Measurements from ENCODE around the gene AGPAT2. TPM values are rescaled to one million over a fixed set of nuclear protein-coding genes. Genes with fewer than 3 reads are reported as not detected.
A peak's percentile ranks its signal among the peaks of the same experiment; 100 is the strongest.

The AGPAT2 gene
- total and polyA plus RNA-seq, 7 experiments from 2014 or later, result 2.3 to 20.6 (median 12.0) TPM

DNA sequence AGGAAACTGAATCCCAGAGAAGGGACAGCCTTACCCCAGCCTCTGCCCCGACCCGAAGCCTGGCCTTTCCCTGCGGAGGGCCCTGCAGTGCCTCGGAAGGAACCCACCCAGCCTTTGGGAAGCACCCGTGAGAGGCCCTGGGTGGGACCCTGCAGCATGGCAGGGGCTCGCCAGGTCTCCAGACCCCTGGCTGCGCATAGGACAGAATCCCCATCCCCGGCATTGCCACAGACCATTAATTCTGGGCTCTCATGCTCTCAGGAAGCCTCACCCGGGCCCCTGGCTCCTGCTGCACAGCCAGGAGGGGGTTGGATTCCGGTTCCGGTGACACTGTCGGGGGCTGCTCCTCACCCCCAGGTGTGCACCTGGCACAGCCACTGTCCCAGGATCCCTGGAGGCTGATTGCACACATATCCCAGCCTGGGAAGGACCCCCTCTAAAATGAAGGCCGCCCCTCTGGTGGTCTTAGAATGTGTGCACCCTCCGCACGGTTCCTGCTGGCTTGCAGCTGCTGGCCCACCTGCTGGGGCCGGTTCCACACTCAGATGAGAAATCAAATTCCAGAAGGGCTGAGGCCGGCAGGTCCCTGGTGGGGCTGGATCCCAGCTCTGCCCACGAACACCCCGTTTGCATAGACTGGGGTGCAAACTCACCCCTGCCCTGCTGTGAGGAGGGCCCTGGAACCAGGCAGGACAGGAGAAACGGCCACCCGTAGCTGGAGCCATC lies 19.9 kb downstream of the AGPAT2 start:
- ATAC-seq (no peak), DNase-seq (no peak)
- Mint-ChIP-seq H3K36me3 (no peaks in the 10 kb centered on the region), H3K4me3 (peak overlapping the region in 1 of 10 donors; percentile 73), H3K27me3 (peaks cover 0 to 14% (median 8%) of the 10 kb centered on the region in 5 donors), H3K9me3 (no peaks in the 10 kb centered on the region), H3K4me1 (peaks cover 0 to 6% (median 0%) of the 10 kb centered on the region in 7 donors), H3K27ac (no peak overlapping the region)
- H3K27me3 ChIP-seq (ENCODE audit: control insufficient read depth in 2 of 2, insufficient read depth in 2 of 2, low read length in 2 of 2), result peaks cover 5% of the 10 kb centered on the region in 2 donors
- no peaks in the 10 kb centered on the region for H3K36me3 ChIP-seq (ENCODE audit: control insufficient read depth in 2 of 3, insufficient read depth in 3 of 3, low read length in 3 of 3)
- ChIA-PET CTCF (no interaction called here), POLR2A (no interaction called here)
- no peaks in the 10 kb centered on the region for H3K9me3 ChIP-seq (ENCODE audit: control insufficient read depth in 2 of 3, low read length in 3 of 3)
- H3K4me3 ChIP-seq (ENCODE audit: low read length), result no peak overlapping the region
- H3K4me1 ChIP-seq (ENCODE audit: control insufficient read depth in 2 of 2, insufficient read depth in 2 of 2, low read length in 2 of 2), result peaks cover 0 to 4% of the 10 kb centered on the region in 2 donors
- no peak overlapping the region for H3K27ac ChIP-seq (ENCODE audit: low read depth, low read length)
- intact Hi-C loops (cut with micrococcal nuclease), result no loop called here

DNA sequence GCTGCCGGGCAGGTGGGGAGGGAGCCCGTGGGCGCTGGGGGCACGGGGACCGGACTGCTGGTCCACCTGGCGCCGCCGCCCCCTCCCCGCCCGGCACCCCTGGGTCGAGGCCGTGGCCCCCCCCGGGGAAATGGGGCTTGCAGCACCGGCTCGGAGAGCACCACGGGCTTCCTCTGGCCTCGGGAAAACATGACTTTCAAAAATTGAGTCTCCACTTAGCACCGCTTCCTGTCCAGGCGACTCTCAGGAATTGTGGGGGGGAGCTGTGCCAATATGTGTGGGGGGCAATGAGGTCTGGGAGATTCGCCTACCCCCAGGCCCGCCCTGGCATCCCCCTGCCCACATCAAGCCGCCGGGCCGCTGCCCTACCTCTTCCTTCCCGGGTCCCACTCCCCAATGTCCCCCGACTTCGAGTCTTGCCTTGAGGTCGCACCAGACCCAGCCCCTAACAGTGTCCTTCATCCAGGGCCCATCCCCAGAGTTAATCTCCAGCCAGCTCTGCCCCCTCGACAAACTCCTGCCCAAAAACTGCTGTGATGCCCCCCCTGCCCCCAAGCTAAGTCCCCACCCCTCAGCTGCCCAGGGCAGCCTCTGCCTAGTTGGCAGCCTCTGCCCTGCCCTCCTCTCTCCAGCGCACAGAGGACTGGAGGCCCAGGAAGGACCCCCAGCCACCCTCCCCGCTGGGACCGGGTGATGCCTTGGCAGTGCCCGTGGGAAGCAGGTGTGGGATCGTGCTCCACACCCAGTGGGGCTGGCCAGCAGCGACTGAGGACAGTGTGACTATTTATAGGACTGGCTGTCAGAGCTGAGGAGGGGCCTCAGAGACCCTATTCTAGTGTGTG lies 20.7 kb downstream of the AGPAT2 start:
- no peak for DNase-seq
- no peak overlapping the region for H3K27ac ChIP-seq (ENCODE audit: low read depth, low read length)
- peaks cover 5% of the 10 kb centered on the region in 2 donors for H3K27me3 ChIP-seq (ENCODE audit: control insufficient read depth in 2 of 2, insufficient read depth in 2 of 2, low read length in 2 of 2)
- ATAC-seq, result no peak
- Mint-ChIP-seq H3K36me3 (no peaks in the 10 kb centered on the region), H3K27me3 (peaks cover 0 to 14% (median 8%) of the 10 kb centered on the region in 5 donors), H3K4me1 (peaks cover 0 to 6% (median 0%) of the 10 kb centered on the region in 7 donors), H3K9me3 (no peaks in the 10 kb centered on the region), H3K27ac (no peak overlapping the region), H3K4me3 (peak overlapping the region in 8 of 10 donors; percentile 30 to 73 (median 54))
- ChIA-PET CTCF (no interaction called here), POLR2A (no interaction called here)
- H3K36me3 ChIP-seq (ENCODE audit: control insufficient read depth in 2 of 3, insufficient read depth in 3 of 3, low read length in 3 of 3), result no peaks in the 10 kb centered on the region
- peaks cover 0 to 4% of the 10 kb centered on the region in 2 donors for H3K4me1 ChIP-seq (ENCODE audit: control insufficient read depth in 2 of 2, insufficient read depth in 2 of 2, low read length in 2 of 2)
- H3K9me3 ChIP-seq (ENCODE audit: control insufficient read depth in 2 of 3, low read length in 3 of 3), result no peaks in the 10 kb centered on the region
- intact Hi-C loops (cut with micrococcal nuclease), result no loop called here
- no peak overlapping the region for H3K4me3 ChIP-seq (ENCODE audit: low read length)

DNA sequence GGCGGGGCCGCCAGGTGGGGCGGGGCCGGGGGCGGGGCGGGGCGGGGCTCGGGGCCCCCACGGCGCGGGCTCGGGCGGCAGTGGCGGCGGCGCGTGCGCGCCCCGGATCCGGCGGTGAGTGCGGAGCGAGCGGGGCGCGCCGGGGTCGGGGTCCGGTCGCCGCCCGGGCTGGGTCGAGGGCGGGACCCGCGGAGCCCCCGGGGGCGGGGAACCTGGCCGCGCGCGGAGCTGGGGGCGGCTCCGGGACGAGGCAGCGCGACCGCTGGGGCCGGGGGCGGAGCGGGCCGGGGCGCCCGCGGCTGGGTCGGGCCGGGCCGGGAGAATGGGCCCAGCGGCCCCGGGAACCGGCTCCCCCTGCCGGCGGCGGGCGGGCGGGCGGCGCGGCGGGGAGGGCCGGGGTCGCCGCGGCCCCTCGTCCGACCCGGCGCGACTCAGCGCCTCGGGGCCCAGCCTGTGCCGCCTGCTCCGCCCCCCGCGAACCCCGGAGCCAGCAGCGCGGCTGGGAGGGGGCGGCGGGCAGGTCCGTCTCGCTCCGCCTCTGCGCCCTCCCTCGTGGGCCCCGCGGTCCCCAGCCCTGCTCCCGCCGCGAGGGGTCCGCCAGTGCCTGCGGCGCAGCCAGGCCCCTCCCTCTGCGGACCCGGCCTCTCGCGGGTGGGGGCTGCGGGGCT lies 21.4 kb downstream of the AGPAT2 start:
- ATAC-seq (peak; percentile 63), DNase-seq (peak in 1 of 9 donors; percentile 58)
- Histone ChIP-seq H3K4me1 (ENCODE audit: control insufficient read depth in 2 of 2, insufficient read depth in 2 of 2, low read length in 2 of 2) (peaks cover 0 to 4% of the 10 kb centered on the region in 2 donors), H3K27ac (ENCODE audit: low read depth, low read length) (no peak overlapping the region), H3K9me3 (ENCODE audit: control insufficient read depth in 2 of 3, low read length in 3 of 3) (no peaks in the 10 kb centered on the region), H3K27me3 (ENCODE audit: control insufficient read depth in 2 of 2, insufficient read depth in 2 of 2, low read length in 2 of 2) (peaks cover 5% of the 10 kb centered on the region in 2 donors), H3K4me3 (ENCODE audit: low read length) (no peak overlapping the region), H3K36me3 (ENCODE audit: control insufficient read depth in 2 of 3, insufficient read depth in 3 of 3, low read length in 3 of 3) (no peaks in the 10 kb centered on the region)
- ChIA-PET POLR2A (no interaction called here), CTCF (no interaction called here)
- peaks cover 0 to 6% (median 0%) of the 10 kb centered on the region in 7 donors for H3K4me1 Mint-ChIP-seq
- H3K27me3 Mint-ChIP-seq, result peaks cover 0 to 14% (median 8%) of the 10 kb centered on the region in 5 donors
- intact Hi-C loops (cut with micrococcal nuclease), result no loop called here
- H3K27ac Mint-ChIP-seq, result no peak overlapping the region
- H3K4me3 Mint-ChIP-seq, result peak overlapping the region in 1 of 10 donors; percentile 73
- no peaks in the 10 kb centered on the region for H3K36me3 Mint-ChIP-seq
- no peaks in the 10 kb centered on the region for H3K9me3 Mint-ChIP-seq

DNA sequence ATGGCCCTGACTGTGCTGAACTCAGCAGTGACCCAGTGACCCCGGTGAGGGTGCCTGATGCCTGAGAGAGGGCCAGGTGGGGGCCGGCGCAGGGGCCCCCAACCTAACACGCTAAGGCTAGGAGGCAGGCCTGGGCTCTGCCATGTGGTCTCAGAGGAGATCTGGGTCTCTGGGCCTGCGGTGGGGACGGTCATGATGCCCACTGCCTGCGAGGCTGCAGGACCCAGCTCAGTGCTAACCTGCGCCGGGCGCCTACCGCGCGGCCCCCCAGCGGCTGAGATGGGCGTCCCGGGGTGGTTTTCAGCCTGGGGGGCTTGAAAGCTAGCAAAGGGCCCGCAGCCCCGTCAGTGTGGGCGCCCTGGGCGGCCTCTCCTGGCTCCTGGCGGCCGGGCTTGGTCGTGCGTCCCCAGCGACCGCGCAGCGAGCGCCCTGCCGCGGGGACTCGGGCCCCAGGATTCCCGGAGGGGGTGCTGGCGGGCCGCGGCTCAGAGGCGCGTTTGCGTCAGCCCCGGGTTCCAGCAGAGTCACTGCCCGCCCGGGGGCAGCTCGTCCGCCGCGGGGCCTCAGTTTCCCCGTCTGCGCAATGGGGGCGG lies 22.1 kb downstream of the AGPAT2 start:
- H3K27me3 ChIP-seq (ENCODE audit: control insufficient read depth in 2 of 2, insufficient read depth in 2 of 2, low read length in 2 of 2), result peaks cover 5% of the 10 kb centered on the region in 2 donors
- no peak for DNase-seq
- intact Hi-C loops (cut with micrococcal nuclease), result no loop called here

DNA sequence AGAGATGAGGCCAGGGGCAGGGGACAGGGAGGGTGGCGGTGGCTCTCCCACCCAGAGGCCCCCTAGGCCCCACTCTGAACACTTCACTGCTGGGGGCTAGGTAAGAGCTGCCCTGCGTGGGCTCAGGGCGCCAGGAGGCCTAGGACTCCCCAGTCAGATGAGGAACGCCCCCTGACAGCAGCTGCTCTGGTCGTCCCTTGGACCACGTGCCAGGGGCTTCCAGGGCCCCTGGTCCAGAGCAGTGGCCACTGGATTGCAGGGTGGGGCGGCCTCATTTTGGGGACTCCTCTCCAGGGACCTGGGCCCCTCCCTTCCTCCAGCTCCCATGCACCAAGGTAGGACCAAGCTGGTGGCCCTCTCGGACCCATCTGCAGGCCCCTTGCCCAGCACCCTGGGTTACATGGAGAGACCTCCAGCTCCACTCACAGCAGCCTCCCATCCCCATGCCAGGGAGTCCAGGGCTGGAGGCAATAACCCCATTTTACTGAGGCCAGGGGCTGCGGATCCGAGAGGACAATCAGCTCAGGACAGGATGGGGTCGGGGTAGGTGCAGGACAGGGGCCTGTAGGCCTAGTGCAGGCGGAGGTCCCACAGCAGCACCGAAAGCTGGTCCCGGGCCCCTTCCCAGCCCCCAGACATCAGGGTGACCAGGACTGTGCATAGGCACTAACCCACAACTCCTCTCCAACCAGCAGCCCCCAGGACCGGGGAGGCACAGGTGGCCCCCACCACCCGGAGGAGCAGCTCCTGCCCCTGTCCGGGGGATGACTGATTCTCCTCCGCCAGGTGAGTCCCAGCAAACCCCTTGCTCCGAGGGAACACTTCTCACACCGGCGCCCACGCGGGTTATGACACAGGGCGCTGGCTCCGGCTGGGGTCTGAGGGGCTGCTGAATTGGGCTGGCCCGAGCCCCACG lies 23.0 kb downstream of the AGPAT2 start:
- peaks cover 5% of the 10 kb centered on the region in 2 donors for H3K27me3 ChIP-seq (ENCODE audit: control insufficient read depth in 2 of 2, insufficient read depth in 2 of 2, low read length in 2 of 2)
- DNase-seq, result no peak
- Mint-ChIP-seq H3K27ac (no peak overlapping the region), H3K4me1 (peaks cover 0 to 6% (median 0%) of the 10 kb centered on the region in 7 donors), H3K4me3 (peak overlapping the region in 9 of 10 donors; percentile 32 to 83 (median 71)), H3K27me3 (peaks cover 0 to 19% (median 8%) of the 10 kb centered on the region in 5 donors), H3K9me3 (no peaks in the 10 kb centered on the region), H3K36me3 (no peaks in the 10 kb centered on the region)
- CTCF ChIA-PET, result interaction anchor here (0.6 kb wide), 1 partner anchor 1368 kb away, joined by 4 read pairs; no protein-coding TSS in a partner anchor
- intact Hi-C loops (cut with micrococcal nuclease), result no loop called here
- H3K4me3 ChIP-seq (ENCODE audit: low read length), result no peak overlapping the region
- H3K36me3 ChIP-seq (ENCODE audit: control insufficient read depth in 2 of 3, insufficient read depth in 3 of 3, low read length in 3 of 3), result no peaks in the 10 kb centered on the region
- POLR2A ChIA-PET, result no interaction called here
- no peaks in the 10 kb centered on the region for H3K9me3 ChIP-seq (ENCODE audit: control insufficient read depth in 2 of 3, low read length in 3 of 3)
- H3K27ac ChIP-seq (ENCODE audit: low read depth, low read length), result no peak overlapping the region
- H3K4me1 ChIP-seq (ENCODE audit: control insufficient read depth in 2 of 2, insufficient read depth in 2 of 2, low read length in 2 of 2), result peaks cover 3 to 4% of the 10 kb centered on the region in 2 donors
- no peak for ATAC-seq

More for the DNA sequence above, 22.1 kb downstream of the AGPAT2 start:
- Histone ChIP-seq H3K4me1 (ENCODE audit: control insufficient read depth in 2 of 2, insufficient read depth in 2 of 2, low read length in 2 of 2) (peaks cover 0 to 4% of the 10 kb centered on the region in 2 donors), H3K27ac (ENCODE audit: low read depth, low read length) (no peak overlapping the region), H3K9me3 (ENCODE audit: control insufficient read depth in 2 of 3, low read length in 3 of 3) (no peaks in the 10 kb centered on the region), H3K4me3 (ENCODE audit: low read length) (no peak overlapping the region), H3K36me3 (ENCODE audit: control insufficient read depth in 2 of 3, insufficient read depth in 3 of 3, low read length in 3 of 3) (no peaks in the 10 kb centered on the region)
- Mint-ChIP-seq H3K27ac (no peak overlapping the region), H3K36me3 (no peaks in the 10 kb centered on the region), H3K4me1 (peaks cover 0 to 6% (median 0%) of the 10 kb centered on the region in 7 donors), H3K4me3 (peak overlapping the region; percentile 24 to 83 (median 70)), H3K27me3 (peaks cover 0 to 16% (median 8%) of the 10 kb centered on the region in 5 donors), H3K9me3 (no peaks in the 10 kb centered on the region)
- ATAC-seq, result peak; percentile 33
- ChIA-PET POLR2A (no interaction called here), CTCF (interaction anchor here (0.6 kb wide), 1 partner anchor 1369 kb away, joined by 4 read pairs; no protein-coding TSS in a partner anchor)

Data from naive thymus-derived CD4-positive, alpha-beta T cell (primary cell).